HT-29 (cell line): ENCODE results near the gene S100PBP. TPM values are rescaled to one million over a fixed set of nuclear protein-coding genes. Genes with fewer than 3 reads are reported as not detected.
A peak's percentile ranks its signal among the peaks of the same experiment; 100 is the strongest.

Experiments
- DNase-seq: peaks from one replicate; pipeline ENCODE4 v3.0.0-alpha.2; 2015; ENCODE audit warnings: low spot score
- total RNA-seq: library from RNA; depleted of rRNA; stranded (reverse); fragments of >200 nt; shearing (Covaris generic); gene quantifications from 2 replicates; pipeline ENCODE4 v1.2.3, GENCODE V29; 2014

The S100PBP gene
- total RNA-seq, 1 experiment from 2014 or later = 7.9 TPM

DNA sequence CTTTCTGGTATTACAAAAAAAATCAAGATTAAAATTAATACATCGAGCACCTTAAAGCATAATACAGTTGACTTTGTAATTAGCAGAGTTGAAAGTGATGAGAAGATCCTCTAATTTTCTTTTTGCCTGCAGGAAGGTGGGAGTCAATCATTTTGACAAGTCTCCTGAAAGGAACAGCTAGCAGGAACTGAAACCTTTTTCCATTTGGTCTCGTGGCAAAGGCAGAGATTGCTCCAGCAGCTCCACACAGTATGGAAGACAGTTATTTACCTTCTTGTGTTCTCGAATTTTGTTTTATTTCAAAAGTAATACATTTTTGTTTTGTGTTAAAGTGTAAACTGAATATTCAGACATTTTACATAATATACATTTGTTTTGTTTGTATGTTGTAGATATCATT is 7.7 kb downstream of the S100PBP start:
- DNase-seq = no peak

DNA sequence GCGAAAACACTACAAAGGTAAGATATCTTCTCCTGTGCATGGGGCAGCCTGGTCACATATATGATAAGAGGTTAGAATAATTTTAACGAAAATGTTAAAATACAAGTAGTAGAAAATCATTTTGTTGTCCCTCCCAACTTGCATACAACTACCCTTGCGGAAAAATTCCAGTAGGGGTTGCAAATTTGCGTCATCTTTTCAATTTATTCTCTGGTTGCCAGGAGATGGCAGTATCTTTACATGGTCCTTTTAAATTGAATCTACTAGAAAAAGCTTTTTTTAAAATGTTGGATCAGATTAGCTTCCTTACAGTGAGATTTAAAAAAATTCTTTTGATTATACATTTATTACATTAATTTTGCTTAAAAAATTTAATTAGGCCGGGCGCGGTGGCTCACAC is 10.9 kb downstream of the S100PBP start:
- peak; percentile 42 for DNase-seq

- no peak for DNase-seq
Measured at GRCh38 chr1:32830092-32830852, 12.8 kb downstream of the S100PBP start.

DNA sequence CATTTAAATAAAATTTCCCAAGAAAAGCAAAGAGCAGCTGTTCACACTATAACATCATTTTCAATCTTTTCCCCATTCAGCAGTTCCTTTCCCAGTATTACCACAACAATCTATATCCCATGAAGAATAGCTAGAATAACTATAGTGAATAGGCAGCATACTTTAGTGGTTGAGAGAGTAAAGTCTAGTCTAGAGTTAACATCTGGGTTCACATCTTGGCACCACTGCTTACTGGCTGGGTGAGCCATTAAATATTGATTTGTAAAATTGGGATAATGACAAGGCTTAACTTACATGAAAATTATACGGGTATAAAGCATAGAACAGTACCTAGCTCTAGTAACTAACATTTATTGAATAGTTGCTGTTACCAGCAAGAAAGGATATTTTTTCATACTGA is 14.4 kb downstream of the S100PBP start:
- DNase-seq = no peak

- no peak for DNase-seq
Measured at GRCh38 chr1:32848354-32849063, 31.1 kb downstream of the S100PBP start.

DNA sequence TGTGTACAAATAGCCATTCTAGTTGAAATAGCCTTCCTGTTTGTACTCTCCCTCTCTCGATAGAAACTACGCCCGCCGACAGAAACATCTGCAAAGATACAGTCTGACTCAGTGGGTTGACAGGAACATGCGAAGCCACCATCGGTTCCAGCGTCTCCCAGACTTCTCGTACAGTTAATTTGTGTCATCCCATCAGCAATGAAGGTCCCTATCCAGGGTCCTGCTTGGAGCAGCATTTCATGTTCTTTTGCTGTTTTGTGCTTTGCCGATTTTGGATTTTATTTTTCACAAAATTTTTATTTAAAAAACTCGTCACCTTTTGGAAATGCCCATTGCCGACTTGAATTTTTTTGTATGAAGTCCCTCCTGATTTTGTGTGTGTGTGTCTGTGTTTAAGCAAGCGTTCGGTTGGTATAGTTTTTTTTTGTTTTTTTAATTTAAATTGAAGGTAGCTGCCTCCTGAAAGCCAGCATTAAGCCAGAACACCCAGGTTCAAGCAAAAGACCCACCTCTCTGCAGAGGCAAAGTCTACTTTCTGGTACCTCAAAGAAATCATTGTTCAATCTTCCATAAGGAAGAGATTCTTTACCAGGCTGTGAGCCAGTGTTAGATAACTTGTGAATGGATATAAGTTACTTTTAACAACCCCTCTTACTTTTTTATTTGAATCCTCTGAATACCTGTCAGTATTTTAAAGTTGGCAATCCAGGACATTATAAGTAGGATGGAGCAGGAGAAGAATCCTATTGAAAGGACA is 38.6 kb downstream of the S100PBP start:
- no peak for DNase-seq

- no peak for DNase-seq
Measured at GRCh38 chr1:32858136-32858535, 40.7 kb downstream of the S100PBP start.

DNA sequence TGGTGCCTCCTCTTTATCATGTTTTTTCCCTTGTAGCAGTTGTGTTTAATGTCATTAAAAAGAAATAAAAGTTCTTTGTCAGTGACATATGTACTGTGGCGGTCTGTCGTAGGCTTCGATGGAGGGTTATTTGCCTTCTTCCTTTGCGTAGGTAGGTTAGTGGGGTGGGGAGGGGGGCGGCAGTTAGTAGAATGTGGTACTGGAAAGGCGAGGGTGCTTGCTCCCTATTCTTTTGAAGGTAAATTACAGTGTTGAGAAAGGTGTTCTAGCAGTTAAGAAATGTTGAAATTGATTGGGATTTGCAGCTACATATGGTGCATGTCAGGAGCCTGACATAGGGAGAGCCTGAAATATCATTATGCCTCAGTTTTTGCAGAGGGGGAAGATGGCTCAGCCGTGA is 41.3 kb downstream of the S100PBP start:
- DNase-seq = no peak

DNA sequence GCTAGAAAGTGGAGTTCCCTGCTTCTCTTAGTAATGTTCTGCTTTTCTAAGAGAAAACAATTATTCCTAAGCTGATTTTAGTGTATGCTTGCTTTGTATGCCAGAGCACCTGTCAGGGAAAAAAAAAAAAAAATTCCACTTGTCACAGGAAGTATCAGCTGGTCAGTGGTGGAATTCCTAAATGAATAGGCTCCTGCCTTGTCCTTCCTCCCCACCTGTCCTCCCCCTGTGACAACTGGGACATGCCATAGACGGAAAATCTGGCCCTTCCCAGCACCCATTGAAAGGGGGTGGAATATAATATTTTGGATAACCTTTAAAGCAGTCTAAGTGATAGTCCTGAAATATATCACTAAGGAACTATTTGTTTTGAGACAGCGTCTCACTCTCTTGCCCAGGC is 42.5 kb downstream of the S100PBP start:
- no peak for DNase-seq

GRCh38 chr1:32860566-32860965 is 43.1 kb downstream of the S100PBP start:
- no peak for DNase-seq

DNA sequence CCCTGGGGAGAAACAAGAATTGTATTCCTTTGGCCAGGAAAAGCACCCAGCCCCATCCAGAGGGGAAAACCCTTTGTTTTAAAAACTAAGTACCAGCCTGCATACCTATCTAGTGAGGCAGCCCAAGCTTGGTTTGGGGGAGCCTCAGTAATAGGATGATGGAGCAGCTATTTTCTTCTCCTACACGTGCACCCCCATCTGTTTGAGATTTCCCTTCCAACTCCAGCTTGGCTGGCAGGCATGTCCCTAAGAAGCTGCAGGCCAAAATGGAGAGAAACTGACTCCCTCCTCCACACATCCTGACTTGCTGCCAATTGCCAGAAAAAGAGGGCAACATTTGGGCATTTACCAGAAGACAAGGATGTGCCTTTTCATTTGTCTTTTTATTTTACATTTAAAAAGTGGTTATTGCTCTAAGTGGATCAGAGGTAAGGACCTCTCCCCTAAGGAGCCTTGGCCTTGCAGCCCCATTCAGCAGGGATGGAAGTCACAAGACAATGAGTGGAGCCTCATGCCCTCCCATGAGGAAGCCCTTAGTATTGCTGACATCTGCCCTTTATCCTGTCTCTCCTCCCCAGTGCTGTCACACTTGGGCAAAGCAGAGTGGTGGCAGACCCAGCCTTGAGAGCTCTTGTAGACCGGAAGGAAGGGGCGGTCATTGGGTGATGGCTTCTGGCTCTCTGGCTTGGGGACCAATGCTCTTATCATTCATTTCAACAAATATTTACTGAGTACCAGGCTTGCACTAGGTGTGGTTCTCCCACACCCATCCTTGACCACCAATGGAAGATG is 44.6 kb downstream of the S100PBP start:
- no peak for DNase-seq

GRCh38 chr1:32863218-32863880 is 45.9 kb downstream of the S100PBP start:
- DNase-seq = no peak

- DNase-seq = no peak
Measured at GRCh38 chr1:32863881-32864245, 46.4 kb downstream of the S100PBP start.

DNA sequence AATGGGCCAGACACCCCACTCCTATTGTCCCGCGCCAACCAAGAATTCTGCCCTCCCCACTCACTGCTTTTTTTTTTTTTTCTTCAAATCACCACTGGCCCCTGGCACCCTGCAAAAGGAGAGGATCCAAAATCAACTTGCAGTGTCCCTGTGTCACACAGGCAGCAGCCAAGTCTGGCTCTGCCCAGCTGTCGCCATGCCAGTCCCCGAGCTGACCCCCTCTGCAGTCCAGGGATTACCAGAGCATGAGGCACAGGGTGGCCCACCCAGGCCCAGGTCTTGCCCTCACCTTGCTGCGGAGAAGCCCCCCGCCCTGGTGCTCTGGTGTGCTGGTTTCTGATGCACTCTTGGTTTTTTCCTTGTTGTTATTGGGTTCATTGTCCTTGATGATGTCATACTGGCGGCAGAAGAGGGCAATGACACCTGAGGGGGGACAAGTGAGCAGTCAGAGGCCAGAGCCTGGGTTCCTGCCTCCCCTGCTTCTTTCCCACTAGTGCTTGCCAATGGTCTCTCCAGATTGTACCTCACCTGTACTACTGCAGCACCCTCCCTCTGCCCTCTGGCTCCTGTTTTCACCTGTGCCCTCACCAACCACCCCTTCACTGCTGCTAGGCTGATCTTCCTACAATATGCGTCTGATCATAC is 47.0 kb downstream of the S100PBP start:
- DNase-seq = no peak

- DNase-seq = no peak
Measured at GRCh38 chr1:32865639-32866405, 48.4 kb downstream of the S100PBP start.

- no peak for DNase-seq
Measured at GRCh38 chr1:32867151-32867550, 49.7 kb downstream of the S100PBP start.

GRCh38 chr1:32867671-32868070 is 50.2 kb downstream of the S100PBP start:
- no peak for DNase-seq

DNA sequence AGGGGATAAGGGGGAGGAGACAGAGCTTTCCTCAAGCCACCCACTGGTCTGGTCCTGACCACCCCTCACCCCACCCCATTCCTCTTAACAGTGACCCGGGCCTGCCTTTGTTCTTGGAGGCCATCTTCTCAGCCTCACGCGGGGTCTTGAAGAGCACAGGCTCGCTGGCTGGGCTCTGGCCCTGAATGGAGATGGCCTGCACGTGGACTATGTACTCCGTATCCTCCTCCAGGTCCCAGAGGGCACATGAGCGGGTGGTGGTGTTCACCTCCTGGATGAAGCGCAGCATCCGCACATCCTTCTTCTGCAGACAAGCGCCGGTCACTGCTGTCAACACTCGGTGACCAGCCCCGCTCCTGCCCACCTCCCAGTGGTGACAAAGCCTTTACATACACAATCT is 50.6 kb downstream of the S100PBP start:
- no peak for DNase-seq

DNA sequence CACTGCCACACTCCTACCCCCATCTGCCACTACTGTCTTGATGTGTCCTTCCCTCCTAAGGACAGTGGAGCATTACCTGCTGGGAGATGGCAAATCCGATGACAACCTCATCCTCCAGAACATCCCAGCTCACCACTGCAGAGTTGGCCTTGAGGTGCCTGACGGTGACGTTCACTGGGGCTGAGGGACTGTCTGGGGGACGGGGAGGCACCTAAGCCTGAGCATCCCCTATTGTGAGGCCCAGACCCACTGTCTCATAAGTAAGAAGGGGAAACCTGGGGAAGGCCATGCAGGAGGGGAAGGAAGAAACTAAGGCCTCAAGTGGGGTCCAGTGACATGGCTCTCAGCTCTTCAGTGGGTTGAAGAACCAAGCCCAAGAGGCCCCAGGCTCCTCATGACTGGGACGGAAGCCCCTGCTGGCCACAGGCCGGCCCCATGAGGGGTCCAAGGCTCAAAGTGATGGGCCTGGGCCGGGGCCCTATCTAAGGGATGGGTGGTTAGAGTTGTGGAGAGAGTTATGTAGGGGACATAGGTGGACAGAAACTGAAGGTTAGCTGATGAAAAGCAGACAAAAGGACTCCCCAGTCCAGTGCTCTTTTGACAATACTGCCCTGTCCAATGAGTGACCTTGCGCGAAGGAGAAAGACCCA is 51.5 kb downstream of the S100PBP start:
- no peak for DNase-seq
